ENCODE data around the gene AATF. TPM values are rescaled to one million over a fixed set of nuclear protein-coding genes. Genes with fewer than 3 reads are reported as not detected.

The AATF gene
- total and polyA plus RNA-seq, 4 donors: 28.2 to 41.4 (median 38.7) TPM

- no peak for TF ChIP-seq CTCF (IDR thresholded peaks at IDR 0.05; ENCODE audit: control extremely low read depth, extremely low read depth)
- Histone ChIP-seq H3K9ac (ENCODE audit: insufficient read depth in 1 of 2, low read length in 2 of 2) (no peak overlapping the region), H3K27me3 (ENCODE audit: control insufficient read depth in 3 of 3, insufficient read depth in 3 of 3, low read length in 2 of 3) (no peaks in the 10 kb centered on the region), H3K4me1 (ENCODE audit: control insufficient read depth in 5 of 5, insufficient read depth in 5 of 5, low read length in 5 of 5) (peaks cover 0 to 29% (median 0%) of the 10 kb centered on the region in 5 donors), H3K27ac (ENCODE audit: low read depth in 1 of 2, low read length in 1 of 2) (no peak overlapping the region), H3K9me3 (ENCODE audit: control insufficient read depth in 4 of 4, insufficient read depth in 3 of 4, low read length in 3 of 4) (peaks cover 0 to 7% (median 0%) of the 10 kb centered on the region in 4 donors), H3K4me3 (no peak overlapping the region), H3K36me3 (ENCODE audit: control insufficient read depth in 4 of 4, insufficient read depth in 4 of 4, low read length in 4 of 4) (peaks cover 5 to 18% (median 16%) of the 10 kb centered on the region in 4 donors)
- DNase-seq (peak; percentile 52 to 73 (median 60)), ATAC-seq (ENCODE audit: insufficient read depth, low FRiP score) (no peak)
- 68 to 82% methylated on average over 6 of the region's 6 CpGs for WGBS, 2 donors
Measured at GRCh38 chr17:37083456-37083855, 134.7 kb downstream of the AATF start.

DNA sequence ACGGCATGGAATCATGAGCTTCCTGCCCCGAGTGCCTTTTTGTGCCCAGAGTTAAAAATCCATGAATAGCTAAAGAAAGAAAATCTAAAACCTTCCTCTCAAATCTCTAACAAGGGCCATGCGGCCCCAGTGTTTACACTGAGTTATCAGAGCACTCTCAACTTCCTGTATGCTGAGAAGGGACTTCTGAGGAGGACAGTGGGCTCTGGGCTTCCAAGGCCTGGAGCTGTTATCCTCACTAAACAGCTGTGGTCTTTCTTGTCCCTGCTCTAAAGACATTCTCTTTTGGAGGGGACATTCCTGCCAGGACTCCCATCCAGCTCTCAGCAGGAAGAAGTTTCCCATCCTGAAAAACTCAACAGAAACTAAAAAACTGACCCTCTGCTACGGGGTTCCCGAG is 135.6 kb downstream of the AATF start:
- Histone ChIP-seq H3K9me3 (ENCODE audit: control insufficient read depth in 4 of 4, insufficient read depth in 3 of 4, low read length in 3 of 4) (peaks cover 0 to 2% (median 0%) of the 10 kb centered on the region in 4 donors), H3K9ac (ENCODE audit: insufficient read depth in 1 of 2, low read length in 2 of 2) (no peak overlapping the region), H3K4me1 (ENCODE audit: control insufficient read depth in 5 of 5, insufficient read depth in 5 of 5, low read length in 5 of 5) (peaks cover 0 to 35% (median 1%) of the 10 kb centered on the region in 5 donors), H3K36me3 (ENCODE audit: control insufficient read depth in 4 of 4, insufficient read depth in 4 of 4, low read length in 4 of 4) (peaks cover 5 to 22% (median 19%) of the 10 kb centered on the region in 4 donors), H3K27me3 (ENCODE audit: control insufficient read depth in 3 of 3, insufficient read depth in 3 of 3, low read length in 2 of 3) (no peaks in the 10 kb centered on the region), H3K4me3 (no peak overlapping the region), H3K27ac (ENCODE audit: low read depth in 1 of 2, low read length in 1 of 2) (no peak overlapping the region)
- WGBS, 2 donors: 60 to 61% methylated on average over 5 of the region's 5 CpGs
- DNase-seq: peak; percentile 51 to 88 (median 77)
- no peak for TF ChIP-seq CTCF (IDR thresholded peaks at IDR 0.05; ENCODE audit: control extremely low read depth, extremely low read depth)
- no peak for ATAC-seq (ENCODE audit: insufficient read depth, low FRiP score)

DNA sequence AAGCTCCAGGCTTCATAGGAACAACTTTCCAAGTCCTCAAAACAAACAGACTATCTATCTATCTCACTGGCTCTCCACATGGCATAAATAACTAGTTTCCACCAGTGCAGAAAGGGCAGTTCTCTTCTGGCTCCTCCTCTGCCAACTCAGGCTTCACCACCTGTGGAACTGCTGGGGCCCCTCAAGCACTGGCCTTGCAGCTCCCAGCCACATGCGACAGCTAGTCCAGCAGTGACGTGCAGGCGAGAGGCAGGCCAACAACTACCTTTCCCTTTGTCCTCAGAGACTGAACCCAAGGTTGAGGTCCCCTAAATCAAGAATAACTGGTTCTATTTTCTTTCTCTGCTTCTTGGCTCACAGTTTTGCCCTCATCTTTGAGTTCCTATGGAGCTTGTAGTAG is 137.6 kb downstream of the AATF start:
- Histone ChIP-seq H3K36me3 (ENCODE audit: control insufficient read depth in 4 of 4, insufficient read depth in 4 of 4, low read length in 4 of 4) (peaks cover 5 to 22% (median 19%) of the 10 kb centered on the region in 4 donors), H3K4me3 (no peak overlapping the region), H3K4me1 (ENCODE audit: control insufficient read depth in 5 of 5, insufficient read depth in 5 of 5, low read length in 5 of 5) (peaks cover 0 to 35% (median 4%) of the 10 kb centered on the region in 5 donors), H3K27ac (ENCODE audit: low read depth in 1 of 2, low read length in 1 of 2) (no peak overlapping the region), H3K9ac (ENCODE audit: insufficient read depth in 1 of 2, low read length in 2 of 2) (no peak overlapping the region), H3K9me3 (ENCODE audit: control insufficient read depth in 4 of 4, insufficient read depth in 3 of 4, low read length in 3 of 4) (no peaks in the 10 kb centered on the region), H3K27me3 (ENCODE audit: control insufficient read depth in 3 of 3, insufficient read depth in 3 of 3, low read length in 2 of 3) (no peaks in the 10 kb centered on the region)
- DNase-seq: peak; percentile 40 to 60 (median 58)
- no peak for TF ChIP-seq CTCF (IDR thresholded peaks at IDR 0.05; ENCODE audit: control extremely low read depth, extremely low read depth)
- WGBS, 2 donors: 92 to 94% methylated on average over 3 of the region's 3 CpGs
- no peak for ATAC-seq (ENCODE audit: insufficient read depth, low FRiP score)

GRCh38 chr17:37086948-37087347 is 138.2 kb downstream of the AATF start:
- no peak for DNase-seq
- H3K9me3 ChIP-seq (ENCODE audit: control insufficient read depth in 4 of 4, insufficient read depth in 3 of 4, low read length in 3 of 4): no peaks in the 10 kb centered on the region
- no peak overlapping the region for H3K4me3 ChIP-seq
- H3K4me1 ChIP-seq (ENCODE audit: control insufficient read depth in 5 of 5, insufficient read depth in 5 of 5, low read length in 5 of 5): peaks cover 0 to 35% (median 4%) of the 10 kb centered on the region in 5 donors
- no peak overlapping the region for H3K9ac ChIP-seq (ENCODE audit: insufficient read depth in 1 of 2, low read length in 2 of 2)
- no peak overlapping the region for H3K27ac ChIP-seq (ENCODE audit: low read depth in 1 of 2, low read length in 1 of 2)
- ATAC-seq (ENCODE audit: insufficient read depth, low FRiP score): no peak
- no peak for TF ChIP-seq CTCF (IDR thresholded peaks at IDR 0.05; ENCODE audit: control extremely low read depth, extremely low read depth)
- H3K27me3 ChIP-seq (ENCODE audit: control insufficient read depth in 3 of 3, insufficient read depth in 3 of 3, low read length in 2 of 3): no peaks in the 10 kb centered on the region
- 93 to 96% methylated on average over 3 of the region's 3 CpGs for WGBS, 2 donors
- peaks cover 8 to 22% (median 19%) of the 10 kb centered on the region in 4 donors for H3K36me3 ChIP-seq (ENCODE audit: control insufficient read depth in 4 of 4, insufficient read depth in 4 of 4, low read length in 4 of 4)

All from lung (tissue), 12 donors.